Measurements from ENCODE around the gene SH3PXD2B. TPM values are rescaled to one million over a fixed set of nuclear protein-coding genes. Genes with fewer than 3 reads are reported as not detected.

Gene SH3PXD2B
- total RNA-seq, 1 experiment from 2014 or later: 64.1 TPM

DNA sequence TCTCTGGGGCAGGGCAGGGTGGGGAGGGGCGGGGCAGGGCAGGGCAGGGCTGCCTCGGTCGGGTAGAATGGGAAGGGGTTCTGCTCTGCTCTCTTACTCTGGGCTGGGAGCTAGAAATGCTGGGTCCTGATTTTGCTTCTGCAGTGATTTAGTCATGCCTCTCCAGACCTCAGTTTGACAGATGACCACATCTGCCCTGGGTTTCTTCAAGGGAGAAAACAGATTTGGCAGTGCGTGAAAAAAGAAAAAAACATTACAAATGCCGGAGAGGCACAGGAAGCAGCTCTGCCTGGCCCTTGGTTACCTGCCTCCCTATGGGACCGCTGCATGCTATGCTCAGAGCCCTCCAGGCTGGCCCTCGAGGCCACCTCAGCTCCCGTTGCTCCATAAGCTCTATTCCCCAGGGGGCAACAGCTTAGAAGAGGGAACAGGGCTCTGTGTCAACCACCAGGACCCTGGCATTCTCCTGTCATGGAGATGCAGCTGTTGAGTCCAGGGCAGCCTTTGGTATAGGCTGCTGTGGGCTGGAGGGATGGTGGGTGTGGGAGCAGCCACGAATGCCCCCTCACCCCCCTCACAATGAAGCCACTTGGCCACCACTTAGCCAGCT, 117.5 kb downstream of the SH3PXD2B start:
- ChIA-PET CTCF (interaction anchor here (1.1 kb wide), 1 partner anchor 115 kb away, joined by 6 read pairs; no protein-coding TSS in a partner anchor), POLR2A (interaction anchor here (0.5 kb wide), 1 partner anchor 155 kb away, joined by 3 read pairs; no protein-coding TSS in a partner anchor)

GRCh38 chr5:172336264-172336663, 118.1 kb downstream of the SH3PXD2B start:
- ChIA-PET CTCF (interaction anchor here (1.1 kb wide), 1 partner anchor 115 kb away, joined by 6 read pairs; no protein-coding TSS in a partner anchor), POLR2A (interaction anchor here (0.5 kb wide), 1 partner anchor 154 kb away, joined by 3 read pairs; no protein-coding TSS in a partner anchor)
- no peak overlapping the region for H3K27ac Mint-ChIP-seq
- DNase-seq (ENCODE audit: low spot score) (no peak), ATAC-seq (no peak)
- no peaks in the 10 kb centered on the region for H3K4me1 Mint-ChIP-seq
- no peaks in the 10 kb centered on the region for H3K9me3 Mint-ChIP-seq
- H3K27me3 Mint-ChIP-seq (ENCODE audit: low read depth): no peaks in the 10 kb centered on the region
- H3K36me3 Mint-ChIP-seq: peaks cover 7% of the 10 kb centered on the region
- TF ChIP-seq ETV6 (CRISPR knock-in tag; IDR thresholded peaks at IDR 0.05) (no peak), CBFB (CRISPR knock-in tag; IDR thresholded peaks at IDR 0.05; ENCODE audit: low read depth) (no peak), KAT7 (CRISPR knock-in tag; IDR thresholded peaks at IDR 0.05; ENCODE audit: borderline replicate concordance) (no peak), TCF7 (CRISPR knock-in tag; IDR thresholded peaks at IDR 0.05; ENCODE audit: low read depth) (no peak), TEAD4 (CRISPR knock-in tag; IDR thresholded peaks at IDR 0.05) (no peak)
- TF ChIP-seq, protein P1, sequence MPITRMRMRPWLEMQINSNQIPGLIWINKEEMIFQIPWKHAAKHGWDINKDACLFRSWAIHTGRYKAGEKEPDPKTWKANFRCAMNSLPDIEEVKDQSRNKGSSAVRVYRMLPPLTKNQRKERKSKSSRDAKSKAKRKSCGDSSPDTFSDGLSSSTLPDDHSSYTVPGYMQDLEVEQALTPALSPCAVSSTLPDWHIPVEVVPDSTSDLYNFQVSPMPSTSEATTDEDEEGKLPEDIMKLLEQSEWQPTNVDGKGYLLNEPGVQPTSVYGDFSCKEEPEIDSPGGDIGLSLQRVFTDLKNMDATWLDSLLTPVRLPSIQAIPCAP (CRISPR knock-in tag; IDR thresholded peaks at IDR 0.05): no peak
- H3K4me3 Mint-ChIP-seq: no peak overlapping the region

More for the DNA sequence above, 117.5 kb downstream of the SH3PXD2B start:
- DNase-seq (ENCODE audit: low spot score): no peak
- H3K9me3 Mint-ChIP-seq: no peaks in the 10 kb centered on the region
- H3K4me1 Mint-ChIP-seq: no peaks in the 10 kb centered on the region
- no peak for ATAC-seq
- TF ChIP-seq EMX1 (CRISPR knock-in tag; IDR thresholded peaks at IDR 0.05) (no peak), USF1 (CRISPR knock-in tag; IDR thresholded peaks at IDR 0.05) (no peak), NR3C1 (CRISPR knock-in tag; conservative IDR thresholded peaks at IDR 0.05; ENCODE audit: low read depth) (no peak), MYBL2 (CRISPR knock-in tag; IDR thresholded peaks at IDR 0.05) (no peak)
- TF ChIP-seq, protein P2, sequence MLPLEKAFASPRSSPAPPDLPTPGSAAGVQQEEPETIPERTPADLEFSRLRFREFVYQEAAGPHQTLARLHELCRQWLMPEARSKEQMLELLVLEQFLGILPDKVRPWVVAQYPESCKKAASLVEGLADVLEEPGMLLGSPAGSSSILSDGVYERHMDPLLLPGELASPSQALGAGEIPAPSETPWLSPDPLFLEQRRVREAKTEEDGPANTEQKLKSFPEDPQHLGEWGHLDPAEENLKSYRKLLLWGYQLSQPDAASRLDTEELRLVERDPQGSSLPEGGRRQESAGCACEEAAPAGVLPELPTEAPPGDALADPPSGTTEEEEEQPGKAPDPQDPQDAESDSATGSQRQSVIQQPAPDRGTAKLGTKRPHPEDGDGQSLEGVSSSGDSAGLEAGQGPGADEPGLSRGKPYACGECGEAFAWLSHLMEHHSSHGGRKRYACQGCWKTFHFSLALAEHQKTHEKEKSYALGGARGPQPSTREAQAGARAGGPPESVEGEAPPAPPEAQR (CRISPR knock-in tag; IDR thresholded peaks at IDR 0.05): no peak
- TF ChIP-seq, protein P3, sequence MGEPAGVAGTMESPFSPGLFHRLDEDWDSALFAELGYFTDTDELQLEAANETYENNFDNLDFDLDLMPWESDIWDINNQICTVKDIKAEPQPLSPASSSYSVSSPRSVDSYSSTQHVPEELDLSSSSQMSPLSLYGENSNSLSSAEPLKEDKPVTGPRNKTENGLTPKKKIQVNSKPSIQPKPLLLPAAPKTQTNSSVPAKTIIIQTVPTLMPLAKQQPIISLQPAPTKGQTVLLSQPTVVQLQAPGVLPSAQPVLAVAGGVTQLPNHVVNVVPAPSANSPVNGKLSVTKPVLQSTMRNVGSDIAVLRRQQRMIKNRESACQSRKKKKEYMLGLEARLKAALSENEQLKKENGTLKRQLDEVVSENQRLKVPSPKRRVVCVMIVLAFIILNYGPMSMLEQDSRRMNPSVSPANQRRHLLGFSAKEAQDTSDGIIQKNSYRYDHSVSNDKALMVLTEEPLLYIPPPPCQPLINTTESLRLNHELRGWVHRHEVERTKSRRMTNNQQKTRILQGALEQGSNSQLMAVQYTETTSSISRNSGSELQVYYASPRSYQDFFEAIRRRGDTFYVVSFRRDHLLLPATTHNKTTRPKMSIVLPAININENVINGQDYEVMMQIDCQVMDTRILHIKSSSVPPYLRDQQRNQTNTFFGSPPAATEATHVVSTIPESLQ (CRISPR knock-in tag; IDR thresholded peaks at IDR 0.05): no peak
- H3K36me3 Mint-ChIP-seq: peaks cover 8% of the 10 kb centered on the region
- H3K4me3 Mint-ChIP-seq: no peak overlapping the region
- no peaks in the 10 kb centered on the region for H3K27me3 Mint-ChIP-seq (ENCODE audit: low read depth)
- no peak overlapping the region for H3K27ac Mint-ChIP-seq

DNA sequence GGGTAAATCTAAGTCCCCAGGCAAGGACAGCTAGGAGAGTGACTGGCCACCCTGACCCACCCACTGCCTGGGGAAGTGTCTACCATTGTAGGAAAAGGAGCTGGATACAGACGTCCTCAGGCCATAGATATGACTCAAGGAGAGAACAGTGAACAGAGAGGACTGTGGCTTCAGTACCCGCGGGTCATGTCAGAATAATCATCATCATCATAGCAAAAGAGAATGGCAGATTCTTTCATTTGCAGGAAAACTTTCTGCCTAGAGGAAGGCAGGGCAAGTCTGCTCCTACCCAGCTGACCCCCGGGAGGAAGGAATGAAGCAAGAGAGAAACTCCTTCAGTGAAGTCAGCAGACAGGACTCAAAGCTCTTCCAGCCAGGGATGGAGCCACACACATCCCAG, 118.6 kb downstream of the SH3PXD2B start:
- no peaks in the 10 kb centered on the region for H3K4me1 Mint-ChIP-seq
- ATAC-seq (no peak), DNase-seq (ENCODE audit: low spot score) (no peak)
- POLR2A ChIA-PET: no interaction called here
- 0 out of 2 replicates have a peak overlapping the region, but pooled peaks have one; percentile 25 for H3K27ac Mint-ChIP-seq
- CTCF ChIA-PET: interaction anchor here (1.1 kb wide), 1 partner anchor 116 kb away, joined by 6 read pairs; no protein-coding TSS in a partner anchor
- H3K27me3 Mint-ChIP-seq (ENCODE audit: low read depth): no peaks in the 10 kb centered on the region
- H3K4me3 Mint-ChIP-seq: no peak overlapping the region
- peaks cover 4% of the 10 kb centered on the region for H3K36me3 Mint-ChIP-seq
- H3K9me3 Mint-ChIP-seq: no peaks in the 10 kb centered on the region
- TF ChIP-seq ZNF281 (CRISPR knock-in tag; IDR thresholded peaks at IDR 0.05) (no peak), ZNF423 (CRISPR knock-in tag; IDR thresholded peaks at IDR 0.05) (no peak), ZNF396 (CRISPR knock-in tag; IDR thresholded peaks at IDR 0.05; ENCODE audit: borderline replicate concordance) (no peak), HMGA2 (CRISPR knock-in tag; IDR thresholded peaks at IDR 0.05) (no peak), TCF7 (CRISPR knock-in tag; IDR thresholded peaks at IDR 0.05; ENCODE audit: low read depth) (no peak), TP53 (CRISPR knock-in tag; IDR thresholded peaks at IDR 0.05) (no peak)
- TF ChIP-seq, protein P4, sequence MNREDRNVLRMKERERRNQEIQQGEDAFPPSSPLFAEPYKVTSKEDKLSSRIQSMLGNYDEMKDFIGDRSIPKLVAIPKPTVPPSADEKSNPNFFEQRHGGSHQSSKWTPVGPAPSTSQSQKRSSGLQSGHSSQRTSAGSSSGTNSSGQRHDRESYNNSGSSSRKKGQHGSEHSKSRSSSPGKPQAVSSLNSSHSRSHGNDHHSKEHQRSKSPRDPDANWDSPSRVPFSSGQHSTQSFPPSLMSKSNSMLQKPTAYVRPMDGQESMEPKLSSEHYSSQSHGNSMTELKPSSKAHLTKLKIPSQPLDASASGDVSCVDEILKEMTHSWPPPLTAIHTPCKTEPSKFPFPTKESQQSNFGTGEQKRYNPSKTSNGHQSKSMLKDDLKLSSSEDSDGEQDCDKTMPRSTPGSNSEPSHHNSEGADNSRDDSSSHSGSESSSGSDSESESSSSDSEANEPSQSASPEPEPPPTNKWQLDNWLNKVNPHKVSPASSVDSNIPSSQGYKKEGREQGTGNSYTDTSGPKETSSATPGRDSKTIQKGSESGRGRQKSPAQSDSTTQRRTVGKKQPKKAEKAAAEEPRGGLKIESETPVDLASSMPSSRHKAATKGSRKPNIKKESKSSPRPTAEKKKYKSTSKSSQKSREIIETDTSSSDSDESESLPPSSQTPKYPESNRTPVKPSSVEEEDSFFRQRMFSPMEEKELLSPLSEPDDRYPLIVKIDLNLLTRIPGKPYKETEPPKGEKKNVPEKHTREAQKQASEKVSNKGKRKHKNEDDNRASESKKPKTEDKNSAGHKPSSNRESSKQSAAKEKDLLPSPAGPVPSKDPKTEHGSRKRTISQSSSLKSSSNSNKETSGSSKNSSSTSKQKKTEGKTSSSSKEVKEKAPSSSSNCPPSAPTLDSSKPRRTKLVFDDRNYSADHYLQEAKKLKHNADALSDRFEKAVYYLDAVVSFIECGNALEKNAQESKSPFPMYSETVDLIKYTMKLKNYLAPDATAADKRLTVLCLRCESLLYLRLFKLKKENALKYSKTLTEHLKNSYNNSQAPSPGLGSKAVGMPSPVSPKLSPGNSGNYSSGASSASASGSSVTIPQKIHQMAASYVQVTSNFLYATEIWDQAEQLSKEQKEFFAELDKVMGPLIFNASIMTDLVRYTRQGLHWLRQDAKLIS (CRISPR knock-in tag; IDR thresholded peaks at IDR 0.05; ENCODE audit: borderline replicate concordance): no peak
- TF ChIP-seq, protein P2 (CRISPR knock-in tag; IDR thresholded peaks at IDR 0.05): no peak
